Raji (cell line): ENCODE results near the gene KCNK7.

Experiments
- POLR2A ChIP-seq: IDR thresholded peaks from 2 replicates; pipeline ENCODE4 v1.6.1; 2011; ENCODE audit warnings: low read depth, low read length, control low read depth; ENCODE audit not compliant: insufficient read depth

Gene KCNK7

GRCh38 chr11:65634109-65634436 is 38.5 kb upstream of the KCNK7 start:
- TF ChIP-seq POLR2A: no peak

- TF ChIP-seq POLR2A: no peak
Measured at GRCh38 chr11:65633390-65634108, 37.9 kb upstream of the KCNK7 start.

- TF ChIP-seq POLR2A: no peak
Measured at GRCh38 chr11:65630215-65630614, 34.6 kb upstream of the KCNK7 start.

- TF ChIP-seq POLR2A: no peak
Measured at GRCh38 chr11:65629579-65629978, 34.0 kb upstream of the KCNK7 start.

GRCh38 chr11:65627202-65627601 is 31.6 kb upstream of the KCNK7 start:
- no peak for TF ChIP-seq POLR2A

- TF ChIP-seq POLR2A: no peak
Measured at GRCh38 chr11:65625628-65626342, 30.2 kb upstream of the KCNK7 start.

GRCh38 chr11:65624931-65625627 is 29.5 kb upstream of the KCNK7 start:
- TF ChIP-seq POLR2A: no peak

GRCh38 chr11:65623852-65624616 is 28.4 kb upstream of the KCNK7 start:
- TF ChIP-seq POLR2A: no peak

GRCh38 chr11:65623177-65623576 is 27.6 kb upstream of the KCNK7 start:
- no peak for TF ChIP-seq POLR2A

GRCh38 chr11:65622011-65622410 is 26.4 kb upstream of the KCNK7 start:
- TF ChIP-seq POLR2A: no peak

- TF ChIP-seq POLR2A: no peak
Measured at GRCh38 chr11:65621460-65621859, 25.9 kb upstream of the KCNK7 start.

GRCh38 chr11:65620666-65621065 is 25.1 kb upstream of the KCNK7 start:
- no peak for TF ChIP-seq POLR2A

GRCh38 chr11:65619281-65619928 is 23.8 kb upstream of the KCNK7 start:
- TF ChIP-seq POLR2A: no peak

- TF ChIP-seq POLR2A: no peak
Measured at GRCh38 chr11:65618763-65619162, 23.2 kb upstream of the KCNK7 start.
